Nephron (organoid): ENCODE results near the gene SHISA2.

Source experiments
- H3K27ac Mint-ChIP-seq, 3 experiments: 2 replicates each; pipeline ENCODE4 v1.8.0; 2020; ENCODE audit warnings: mixed read lengths in 3 of 3, mild to moderate bottlenecking in 2 of 3, moderate library complexity in 1 of 3
- H3K27me3 Mint-ChIP-seq: 2 replicates; pipeline ENCODE4 v1.8.0; 2021; ENCODE audit warnings: low read depth, mild to moderate bottlenecking, moderate library complexity, mixed read lengths
- H3K36me3 Mint-ChIP-seq: 2 replicates; pipeline ENCODE4 v1.8.0; 2020; ENCODE audit warnings: low read depth, mixed read lengths
- H3K4me1 Mint-ChIP-seq: 2 replicates; pipeline ENCODE4 v1.8.0; 2020; ENCODE audit warnings: mixed read lengths
- H3K4me3 Mint-ChIP-seq, 3 experiments: 2 replicates each; pipeline ENCODE4 v1.8.0; 2020; ENCODE audit warnings: mild to moderate bottlenecking in 3 of 3, mixed read lengths in 3 of 3, moderate library complexity in 2 of 3
- H3K9me3 Mint-ChIP-seq: 2 replicates; pipeline ENCODE4 v1.8.0; 2020; ENCODE audit warnings: mixed read lengths
- TF ChIP-seq, protein P1 (sequence below), 3 experiments: fragments of 200-600 bp; sonication (generic); IDR thresholded peaks; one replicate each; pipeline ENCODE4 v1.5.0; 2021; ENCODE audit warnings: antibody characterized with exemption in 3 of 3; ENCODE audit not compliant: unreplicated experiment in 3 of 3

SHISA2 gene

DNA sequence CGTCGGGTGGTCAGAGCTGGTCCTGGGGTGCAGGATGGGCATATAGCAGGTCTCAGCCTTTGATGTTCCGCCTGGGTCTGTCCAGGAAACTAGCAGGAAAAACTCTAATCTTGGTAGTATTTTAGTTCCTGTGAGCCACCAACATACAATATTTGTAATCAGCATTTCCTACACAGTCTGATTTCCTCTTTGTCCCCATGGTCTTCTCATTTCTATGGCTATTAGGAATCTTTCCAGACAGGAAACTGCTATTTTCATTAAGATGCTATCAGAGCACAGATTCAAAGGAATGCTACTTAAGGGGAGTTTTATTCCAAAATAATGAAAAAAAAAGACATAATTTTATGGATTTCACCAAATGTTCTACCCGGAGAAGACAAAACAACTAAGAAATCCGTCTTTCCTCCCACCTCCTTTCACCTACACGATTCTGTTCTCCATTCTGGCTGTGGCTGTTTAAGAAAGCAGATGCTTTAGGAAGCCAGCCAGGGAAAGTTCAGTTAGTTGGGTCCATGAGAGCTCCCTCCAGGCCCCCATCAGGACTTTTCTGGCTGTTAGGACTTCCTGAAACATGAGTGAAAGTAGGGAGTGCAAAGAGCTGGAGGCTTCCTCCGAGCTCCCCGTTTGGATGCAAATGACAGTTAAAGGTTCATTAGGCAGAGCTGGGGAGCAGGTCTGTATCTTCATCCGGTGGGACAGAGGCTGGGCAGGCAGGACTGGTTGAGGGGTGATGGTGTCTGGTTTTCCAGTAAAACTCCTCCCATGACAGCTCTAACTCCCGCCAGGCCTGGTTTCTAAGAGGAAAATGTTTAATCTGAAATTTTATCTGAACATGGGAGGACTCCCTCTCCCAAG, 36.3 kb downstream of the SHISA2 start:
- Mint-ChIP-seq H3K4me3 (peak overlapping the region in 2 of 3 experiments; percentile 18 to 26), H3K9me3 (peaks cover 8% of the 10 kb centered on the region), H3K36me3 (no peaks in the 10 kb centered on the region), H3K27ac (peak overlapping the region; percentile 84 to 91 (median 87)), H3K4me1 (peaks cover 48% of the 10 kb centered on the region), H3K27me3 (no peaks in the 10 kb centered on the region)
- TF ChIP-seq, protein P1, sequence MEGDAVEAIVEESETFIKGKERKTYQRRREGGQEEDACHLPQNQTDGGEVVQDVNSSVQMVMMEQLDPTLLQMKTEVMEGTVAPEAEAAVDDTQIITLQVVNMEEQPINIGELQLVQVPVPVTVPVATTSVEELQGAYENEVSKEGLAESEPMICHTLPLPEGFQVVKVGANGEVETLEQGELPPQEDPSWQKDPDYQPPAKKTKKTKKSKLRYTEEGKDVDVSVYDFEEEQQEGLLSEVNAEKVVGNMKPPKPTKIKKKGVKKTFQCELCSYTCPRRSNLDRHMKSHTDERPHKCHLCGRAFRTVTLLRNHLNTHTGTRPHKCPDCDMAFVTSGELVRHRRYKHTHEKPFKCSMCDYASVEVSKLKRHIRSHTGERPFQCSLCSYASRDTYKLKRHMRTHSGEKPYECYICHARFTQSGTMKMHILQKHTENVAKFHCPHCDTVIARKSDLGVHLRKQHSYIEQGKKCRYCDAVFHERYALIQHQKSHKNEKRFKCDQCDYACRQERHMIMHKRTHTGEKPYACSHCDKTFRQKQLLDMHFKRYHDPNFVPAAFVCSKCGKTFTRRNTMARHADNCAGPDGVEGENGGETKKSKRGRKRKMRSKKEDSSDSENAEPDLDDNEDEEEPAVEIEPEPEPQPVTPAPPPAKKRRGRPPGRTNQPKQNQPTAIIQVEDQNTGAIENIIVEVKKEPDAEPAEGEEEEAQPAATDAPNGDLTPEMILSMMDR (IDR thresholded peaks at IDR 0.05; ENCODE audit: unreplicated experiment in 3 of 3) = no peak

DNA sequence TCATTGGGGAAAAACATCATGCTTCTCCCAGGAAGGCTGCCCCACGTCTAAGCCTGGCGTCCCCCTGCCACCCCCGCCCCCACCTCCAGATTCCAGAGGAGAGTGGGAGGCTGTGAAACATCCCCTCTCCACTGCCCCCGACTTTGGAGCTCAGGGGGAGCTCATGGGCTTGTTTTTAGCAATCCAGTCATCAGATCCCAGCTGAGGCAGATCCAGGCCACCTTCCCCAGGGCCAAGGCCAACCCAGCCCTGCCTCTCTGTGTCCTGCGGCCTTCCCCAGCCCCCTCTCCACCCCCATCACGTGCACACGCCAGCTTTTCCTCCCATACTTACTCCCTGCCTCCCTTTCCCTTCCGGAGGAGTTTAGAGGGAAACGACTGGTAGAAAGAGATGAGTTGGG, 38.8 kb downstream of the SHISA2 start:
- H3K27ac Mint-ChIP-seq = no peak overlapping the region
- no peaks in the 10 kb centered on the region for H3K27me3 Mint-ChIP-seq

DNA sequence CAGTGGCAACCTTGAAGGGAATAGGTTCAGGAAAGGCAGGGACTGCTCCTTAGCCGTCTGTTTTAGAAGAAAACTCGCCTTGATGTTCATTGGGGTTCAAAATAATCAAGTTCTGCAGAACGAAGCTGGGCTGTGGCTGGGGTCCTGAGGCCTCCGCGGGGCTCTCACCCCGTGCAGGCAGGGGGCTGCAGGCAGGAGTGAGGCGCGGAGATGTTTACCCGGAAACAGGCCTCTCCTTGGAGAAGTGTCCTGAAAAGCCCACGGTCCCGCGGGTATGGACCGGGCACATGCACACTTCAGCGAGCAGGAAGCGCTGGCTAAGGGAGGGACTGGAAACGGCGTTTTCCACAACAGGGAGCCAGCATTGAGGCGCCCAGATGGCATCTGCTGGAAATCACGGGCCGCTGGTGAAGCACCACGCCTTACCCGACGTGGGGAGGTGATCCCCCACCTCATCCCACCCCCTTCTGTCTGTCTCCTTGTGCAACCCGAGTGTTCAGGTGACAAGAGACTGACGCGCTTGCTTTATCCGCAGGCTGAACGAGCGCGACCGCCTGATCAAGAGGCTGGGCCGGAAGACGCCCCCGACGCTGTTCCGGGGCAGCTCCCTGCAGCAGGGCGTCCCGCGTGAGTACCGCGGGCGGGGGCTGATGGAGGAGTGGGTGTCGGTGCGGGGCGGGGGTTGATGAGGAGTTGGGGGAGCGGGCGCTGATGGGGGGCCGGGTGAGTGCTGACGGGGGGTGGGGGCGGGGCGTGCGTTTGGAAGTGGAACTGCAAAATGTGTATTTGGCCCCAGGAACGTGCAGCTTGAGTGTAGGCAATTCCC, 39.6 kb downstream of the SHISA2 start:
- TF ChIP-seq, protein P1 (IDR thresholded peaks at IDR 0.05; ENCODE audit: unreplicated experiment in 3 of 3) = no peak
- peaks cover 19% of the 10 kb centered on the region for H3K4me1 Mint-ChIP-seq
- H3K4me3 Mint-ChIP-seq = no peak overlapping the region
- peaks cover 16% of the 10 kb centered on the region for H3K9me3 Mint-ChIP-seq
- H3K27ac Mint-ChIP-seq = no peak overlapping the region
- H3K36me3 Mint-ChIP-seq = no peaks in the 10 kb centered on the region
- H3K27me3 Mint-ChIP-seq = no peaks in the 10 kb centered on the region

More for the DNA sequence above, 38.8 kb downstream of the SHISA2 start:
- TF ChIP-seq, protein P1 (IDR thresholded peaks at IDR 0.05; ENCODE audit: unreplicated experiment in 3 of 3) = no peak
- Mint-ChIP-seq H3K36me3 (no peaks in the 10 kb centered on the region), H3K9me3 (peaks cover 12% of the 10 kb centered on the region), H3K4me3 (no peak overlapping the region), H3K4me1 (peaks cover 27% of the 10 kb centered on the region)

DNA sequence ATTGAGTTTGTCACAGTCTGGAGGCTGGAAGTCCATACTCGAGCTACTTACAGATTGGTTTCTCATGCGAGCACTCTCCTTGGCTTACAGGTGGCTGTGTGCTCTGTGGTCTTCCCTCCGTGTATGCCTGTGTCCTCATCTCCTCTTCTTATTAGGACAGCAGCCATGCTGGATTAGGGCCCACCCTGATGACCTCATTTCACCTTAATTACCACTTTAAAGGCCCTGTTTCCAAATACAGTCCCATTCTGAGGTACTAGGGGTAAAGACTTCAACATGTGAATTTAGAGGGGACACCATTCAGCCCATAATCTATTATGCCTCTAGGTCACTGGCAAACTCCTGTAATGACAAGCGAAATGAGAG, 40.6 kb downstream of the SHISA2 start:
- Mint-ChIP-seq H3K36me3 (no peaks in the 10 kb centered on the region), H3K4me1 (peaks cover 14% of the 10 kb centered on the region), H3K27me3 (no peaks in the 10 kb centered on the region), H3K4me3 (no peak overlapping the region), H3K27ac (no peak overlapping the region), H3K9me3 (peaks cover 18% of the 10 kb centered on the region)
- TF ChIP-seq, protein P1 (IDR thresholded peaks at IDR 0.05; ENCODE audit: unreplicated experiment in 3 of 3) = no peak

DNA sequence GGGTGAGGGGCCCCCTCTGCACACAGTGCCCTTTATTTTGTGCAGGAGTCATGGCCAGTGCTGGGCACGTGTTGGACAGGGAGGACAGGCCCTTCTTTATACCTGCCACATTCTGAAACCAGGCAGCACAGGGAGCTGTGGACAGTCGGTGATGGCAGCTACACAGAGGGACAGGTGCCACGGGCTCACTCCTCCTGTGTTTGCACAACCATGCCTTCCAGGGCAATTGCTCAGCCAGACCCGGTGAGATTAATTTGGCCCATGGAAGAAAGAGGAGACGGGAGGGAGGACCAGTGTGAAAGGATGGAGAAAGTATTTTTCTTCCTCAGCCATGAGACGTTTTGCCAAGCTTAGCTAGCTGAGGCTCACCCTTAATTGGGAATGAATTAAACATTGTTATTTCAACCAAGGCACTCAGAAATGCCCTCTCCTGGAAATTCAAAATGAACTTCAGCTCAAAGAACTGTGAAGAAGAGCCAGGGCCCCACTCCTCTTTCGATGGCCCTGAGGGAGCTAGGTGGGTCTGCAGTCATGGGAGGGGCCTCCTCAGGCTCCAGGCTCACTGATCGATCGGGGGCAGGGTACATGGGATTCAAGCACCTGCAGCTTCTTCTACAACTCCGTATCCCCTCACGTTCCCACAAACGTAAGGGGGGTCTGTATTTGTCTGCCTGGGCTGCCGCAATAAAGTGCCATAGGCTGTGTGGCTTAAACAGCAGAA, 41.2 kb downstream of the SHISA2 start:
- Mint-ChIP-seq H3K27me3 (no peaks in the 10 kb centered on the region), H3K4me1 (peaks cover 9% of the 10 kb centered on the region), H3K27ac (no peak overlapping the region), H3K4me3 (no peak overlapping the region), H3K36me3 (no peaks in the 10 kb centered on the region), H3K9me3 (peaks cover 18% of the 10 kb centered on the region)
- TF ChIP-seq, protein P1 (IDR thresholded peaks at IDR 0.05; ENCODE audit: unreplicated experiment in 3 of 3) = no peak
